ENCODE results near the gene PLPPR5.

The PLPPR5 gene

DNA sequence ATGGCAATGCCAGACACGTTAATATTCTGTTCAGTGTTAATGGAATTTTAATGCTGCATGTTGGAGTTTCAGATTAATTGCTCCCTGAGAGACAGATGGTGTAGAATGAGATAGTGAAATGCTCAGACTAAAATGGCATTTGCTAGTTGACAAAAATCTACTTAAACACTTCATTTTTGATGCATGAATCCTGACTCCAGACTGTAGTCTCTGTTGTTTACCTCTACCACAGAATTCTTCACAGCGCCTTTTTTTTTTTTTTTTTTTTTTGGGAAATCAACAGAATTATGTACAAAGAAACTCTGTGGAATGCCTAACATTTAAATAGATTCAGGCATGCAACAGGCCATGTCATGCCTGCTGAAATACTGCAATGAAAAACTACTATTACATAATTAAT lies 111.3 kb downstream of the PLPPR5 start:
- no peak for DNase-seq
- Histone ChIP-seq H3K4me3 (ENCODE audit: low read depth in 1 of 2, low read length in 2 of 2) (no peak overlapping the region), H4K20me1 (ENCODE audit: insufficient read depth, low read length) (no peaks in the 10 kb centered on the region), H3K79me2 (ENCODE audit: insufficient read depth, low read length) (no peaks in the 10 kb centered on the region), H3K9me3 (ENCODE audit: insufficient read depth, low read length, severe bottlenecking) (no peaks in the 10 kb centered on the region), H3K9ac (ENCODE audit: low read depth, low read length) (no peak overlapping the region), H3K36me3 (ENCODE audit: insufficient read depth, low read length) (no peaks in the 10 kb centered on the region), H3K27me3 (ENCODE audit: insufficient read depth, low read length, poor library complexity) (no peaks in the 10 kb centered on the region), H3K27ac (ENCODE audit: low read length) (no peak overlapping the region), H3K4me2 (ENCODE audit: insufficient read depth, low read length) (no peak overlapping the region), H3K4me1 (ENCODE audit: insufficient read depth, low read length) (no peaks in the 10 kb centered on the region), H2AFZ (ENCODE audit: low read depth, low read length) (no peak overlapping the region)
- TF ChIP-seq, protein P1, sequence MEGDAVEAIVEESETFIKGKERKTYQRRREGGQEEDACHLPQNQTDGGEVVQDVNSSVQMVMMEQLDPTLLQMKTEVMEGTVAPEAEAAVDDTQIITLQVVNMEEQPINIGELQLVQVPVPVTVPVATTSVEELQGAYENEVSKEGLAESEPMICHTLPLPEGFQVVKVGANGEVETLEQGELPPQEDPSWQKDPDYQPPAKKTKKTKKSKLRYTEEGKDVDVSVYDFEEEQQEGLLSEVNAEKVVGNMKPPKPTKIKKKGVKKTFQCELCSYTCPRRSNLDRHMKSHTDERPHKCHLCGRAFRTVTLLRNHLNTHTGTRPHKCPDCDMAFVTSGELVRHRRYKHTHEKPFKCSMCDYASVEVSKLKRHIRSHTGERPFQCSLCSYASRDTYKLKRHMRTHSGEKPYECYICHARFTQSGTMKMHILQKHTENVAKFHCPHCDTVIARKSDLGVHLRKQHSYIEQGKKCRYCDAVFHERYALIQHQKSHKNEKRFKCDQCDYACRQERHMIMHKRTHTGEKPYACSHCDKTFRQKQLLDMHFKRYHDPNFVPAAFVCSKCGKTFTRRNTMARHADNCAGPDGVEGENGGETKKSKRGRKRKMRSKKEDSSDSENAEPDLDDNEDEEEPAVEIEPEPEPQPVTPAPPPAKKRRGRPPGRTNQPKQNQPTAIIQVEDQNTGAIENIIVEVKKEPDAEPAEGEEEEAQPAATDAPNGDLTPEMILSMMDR (IDR thresholded peaks at IDR 0.05; ENCODE audit: borderline replicate concordance, extremely low read depth, low read length, poor library complexity, severe bottlenecking) = no peak
- ATAC-seq (ENCODE audit: insufficient read depth, low read depth) = no peak

DNA sequence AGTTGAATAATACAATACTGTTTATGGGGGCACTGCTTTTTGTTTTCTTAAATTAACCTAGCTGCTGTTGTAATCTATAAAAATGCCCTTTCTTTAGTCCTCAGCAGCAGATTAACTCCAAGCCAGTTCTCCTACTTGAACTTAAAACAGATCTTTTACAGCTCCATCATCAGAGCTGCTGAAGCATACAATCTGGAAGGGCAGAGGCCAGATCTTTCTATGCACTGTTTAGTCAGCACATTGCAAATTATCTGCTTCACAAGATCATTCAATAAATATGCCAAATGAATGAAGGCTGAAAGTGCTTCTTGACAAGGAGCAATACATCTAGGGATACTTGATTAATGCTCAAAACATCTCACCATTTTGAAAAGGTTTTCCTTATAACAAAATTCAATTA lies 115.8 kb downstream of the PLPPR5 start:
- Histone ChIP-seq H3K4me3 (ENCODE audit: low read depth in 1 of 2, low read length in 2 of 2) (no peak overlapping the region), H3K36me3 (ENCODE audit: insufficient read depth, low read length) (no peaks in the 10 kb centered on the region), H2AFZ (ENCODE audit: low read depth, low read length) (no peak overlapping the region), H3K27ac (ENCODE audit: low read length) (no peak overlapping the region), H4K20me1 (ENCODE audit: insufficient read depth, low read length) (no peaks in the 10 kb centered on the region), H3K9me3 (ENCODE audit: insufficient read depth, low read length, severe bottlenecking) (no peaks in the 10 kb centered on the region), H3K4me1 (ENCODE audit: insufficient read depth, low read length) (no peaks in the 10 kb centered on the region), H3K79me2 (ENCODE audit: insufficient read depth, low read length) (no peaks in the 10 kb centered on the region), H3K27me3 (ENCODE audit: insufficient read depth, low read length, poor library complexity) (no peaks in the 10 kb centered on the region), H3K4me2 (ENCODE audit: insufficient read depth, low read length) (no peak overlapping the region), H3K9ac (ENCODE audit: low read depth, low read length) (no peak overlapping the region)
- DNase-seq (no peak), ATAC-seq (ENCODE audit: insufficient read depth, low read depth) (no peak)
- no peak for TF ChIP-seq EZH2 (IDR thresholded peaks at IDR 0.05; ENCODE audit: borderline replicate concordance, low read depth, low read length, severe bottlenecking)
- TF ChIP-seq, protein P1 (IDR thresholded peaks at IDR 0.05; ENCODE audit: borderline replicate concordance, extremely low read depth, low read length, poor library complexity, severe bottlenecking) = no peak

DNA sequence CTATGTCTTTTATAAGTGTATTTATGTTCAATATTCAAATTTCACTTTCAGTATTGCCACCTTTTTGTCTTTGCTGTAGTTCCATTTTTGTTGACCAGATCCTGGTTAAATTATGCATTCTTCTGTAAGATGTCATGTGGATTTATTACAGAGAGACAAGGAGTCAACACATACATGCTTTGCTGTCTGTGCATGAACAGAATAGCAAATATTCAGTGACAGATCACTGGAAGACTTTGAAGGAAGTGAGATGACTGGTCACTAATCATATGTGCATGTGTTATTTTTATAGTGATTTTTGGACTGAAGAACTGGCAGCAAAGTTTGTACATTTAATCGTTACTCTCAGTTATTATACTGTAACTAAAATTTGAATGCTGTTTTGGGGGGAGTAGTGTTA lies 117.2 kb downstream of the PLPPR5 start:
- no peak for ATAC-seq (ENCODE audit: insufficient read depth, low read depth)
- Histone ChIP-seq H4K20me1 (ENCODE audit: insufficient read depth, low read length) (no peaks in the 10 kb centered on the region), H2AFZ (ENCODE audit: low read depth, low read length) (no peak overlapping the region)

More for the DNA sequence above, 117.2 kb downstream of the PLPPR5 start:
- no peak for DNase-seq
- H3K4me3 ChIP-seq (ENCODE audit: low read depth in 1 of 2, low read length in 2 of 2) = no peak overlapping the region
- no peak overlapping the region for H3K4me2 ChIP-seq (ENCODE audit: insufficient read depth, low read length)
- no peak overlapping the region for H3K27ac ChIP-seq (ENCODE audit: low read length)
- TF ChIP-seq, protein P1 (IDR thresholded peaks at IDR 0.05; ENCODE audit: borderline replicate concordance, extremely low read depth, low read length, poor library complexity, severe bottlenecking) = no peak
- TF ChIP-seq EZH2 (IDR thresholded peaks at IDR 0.05; ENCODE audit: borderline replicate concordance, low read depth, low read length, severe bottlenecking) = no peak
- no peaks in the 10 kb centered on the region for H3K4me1 ChIP-seq (ENCODE audit: insufficient read depth, low read length)
- no peaks in the 10 kb centered on the region for H3K36me3 ChIP-seq (ENCODE audit: insufficient read depth, low read length)
- H3K27me3 ChIP-seq (ENCODE audit: insufficient read depth, low read length, poor library complexity) = no peaks in the 10 kb centered on the region
- no peaks in the 10 kb centered on the region for H3K79me2 ChIP-seq (ENCODE audit: insufficient read depth, low read length)
- no peaks in the 10 kb centered on the region for H3K9me3 ChIP-seq (ENCODE audit: insufficient read depth, low read length, severe bottlenecking)
- H3K9ac ChIP-seq (ENCODE audit: low read depth, low read length) = no peak overlapping the region

All from DND-41 (cell line).